Gastroesophageal sphincter (tissue), 4 donors: ENCODE measurements around the gene GABRB2. TPM values are rescaled to one million over a fixed set of nuclear protein-coding genes. Genes with fewer than 3 reads are reported as not detected.

Experiments used
- ATAC-seq: fragments of 150-250 bp; one replicate; pipeline ENCODE4 v1.9.1; 2016; ENCODE audit warnings: mild to moderate bottlenecking, moderate library complexity
- H3K27ac ChIP-seq, 4 donors: fragments of 200-600 bp; sonication (generic) in 3 of 4; 1 replicate in 3 of 4; 2 replicates in 1 of 4; pipeline ENCODE4 v1.5.1; 2016 to 2019
- H3K27me3 ChIP-seq: fragments of 200-600 bp; sonication (generic); one replicate; pipeline ENCODE4 v1.5.1; 2019
- H3K36me3 ChIP-seq, 2 donors: fragments of 200-600 bp; sonication (generic); one replicate each; pipeline ENCODE4 v1.5.1; 2019; ENCODE audit warnings: control low read depth in 1 of 2
- H3K4me1 ChIP-seq, 3 donors: fragments of 200-600 bp; sonication (generic); 1 replicate in 2 of 3; 2 replicates in 1 of 3; pipeline ENCODE4 v1.5.1; 2016 to 2019; ENCODE audit warnings: control low read depth in 2 of 3
- H3K4me3 ChIP-seq, 2 donors: fragments of 200-600 bp; sonication (generic); one replicate each; pipeline ENCODE4 v1.5.1; 2019; ENCODE audit warnings: mild to moderate bottlenecking in 1 of 2, moderate library complexity in 1 of 2
- H3K9me3 ChIP-seq, 3 donors: fragments of 200-600 bp; sonication (generic); one replicate each; pipeline ENCODE4 v1.5.1; 2017 to 2019; ENCODE audit warnings: control low read depth in 2 of 3
- CTCF ChIP-seq, 4 experiments: fragments of 200-600 bp in 2 of 4; fragments of 450-650 bp in 2 of 4; sonication (generic) in 1 of 4; IDR thresholded peaks; one replicate each; pipeline ENCODE4 v1.5.1; 2017 to 2019; ENCODE audit warnings: antibody characterized with exemption in 4 of 4, mild to moderate bottlenecking in 2 of 4, moderate library complexity in 2 of 4
- EP300 ChIP-seq: sonication (generic); formaldehyde crosslinking; IDR thresholded peaks from one replicate; pipeline ENCODE4 v1.6.1; 2017; ENCODE audit warnings: antibody characterized with exemption, mild to moderate bottlenecking
- POLR2A ChIP-seq, 2 donors: fragments of 450-650 bp; IDR thresholded peaks; one replicate each; pipeline ENCODE4 v1.6.1; 2017; ENCODE audit warnings: antibody characterized with exemption in 2 of 2, mild to moderate bottlenecking in 2 of 2, moderate library complexity in 1 of 2
- POLR2AphosphoS5 ChIP-seq: sonication (generic); formaldehyde crosslinking; IDR thresholded peaks from one replicate; pipeline ENCODE4 v1.6.1; 2017; ENCODE audit warnings: antibody characterized with exemption
- whole genome bisulfite sequencing, 2 donors: methylation state at CpG; one replicate each; pipeline ENCODE4 v1.1.5; 2018; ENCODE audit warnings: low coverage in 1 of 2; 5-methylcytosine and 5-hydroxymethylcytosine counted together
- total RNA-seq, 4 donors: library from RNA; depleted of rRNA; stranded (reverse); fragments of >200 nt; gene quantifications; one replicate each; pipeline ENCODE4 v1.1.0, GENCODE V29; 2016

Gene GABRB2
- total RNA-seq, 4 donors from 2014 or later = 1.0 to 17.3 (median 1.1) TPM

- H3K4me3 ChIP-seq = no peak overlapping the region
- 54 to 64% methylated on average over 2 to 3 of the region's 3 CpGs for WGBS, 2 donors
- TF ChIP-seq POLR2AphosphoS5 (no peak), POLR2A (IDR thresholded peaks at IDR 0.05) (no peak), EP300 (no peak), CTCF (IDR thresholded peaks at IDR 0.05) (no peak)
- H3K27ac ChIP-seq = no peak overlapping the region
- no peaks in the 10 kb centered on the region for H3K27me3 ChIP-seq
- no peak for ATAC-seq
- no peaks in the 10 kb centered on the region for H3K9me3 ChIP-seq
- no peaks in the 10 kb centered on the region for H3K36me3 ChIP-seq
- no peaks in the 10 kb centered on the region for H3K4me1 ChIP-seq
These were observed 213.2 kb downstream of the GABRB2 start for GRCh38 chr5:161333194-161333880.

GRCh38 chr5:161332343-161332742, 214.2 kb downstream of the GABRB2 start:
- Histone ChIP-seq H3K4me1 (no peaks in the 10 kb centered on the region), H3K27ac (no peak overlapping the region), H3K9me3 (no peaks in the 10 kb centered on the region), H3K4me3 (no peak overlapping the region), H3K36me3 (no peaks in the 10 kb centered on the region), H3K27me3 (no peaks in the 10 kb centered on the region)
- WGBS, 2 donors = 76 to 84% methylated on average over 3 of the region's 3 CpGs
- ATAC-seq = no peak
- TF ChIP-seq POLR2AphosphoS5 (no peak), POLR2A (IDR thresholded peaks at IDR 0.05) (no peak), EP300 (no peak), CTCF (IDR thresholded peaks at IDR 0.05) (no peak)

- Histone ChIP-seq H3K4me1 (peaks cover 0 to 18% (median 0%) of the 10 kb centered on the region in 3 donors), H3K4me3 (no peak overlapping the region), H3K36me3 (no peaks in the 10 kb centered on the region), H3K9me3 (no peaks in the 10 kb centered on the region), H3K27me3 (no peaks in the 10 kb centered on the region), H3K27ac (no peak overlapping the region)
- no peak for ATAC-seq
- peak; percentile 65 for TF ChIP-seq POLR2AphosphoS5
- TF ChIP-seq CTCF (IDR thresholded peaks at IDR 0.05) = no peak
- WGBS, 2 donors = 0 to 29% methylated on average over 3 of the region's 3 CpGs
These were observed 232.5 kb downstream of the GABRB2 start for GRCh38 chr5:161314033-161314432.

GRCh38 chr5:161312882-161313281, 233.6 kb downstream of the GABRB2 start:
- ATAC-seq = no peak
- Histone ChIP-seq H3K27me3 (no peaks in the 10 kb centered on the region), H3K4me3 (no peak overlapping the region), H3K4me1 (peaks cover 0 to 18% (median 0%) of the 10 kb centered on the region in 3 donors), H3K27ac (no peak overlapping the region), H3K9me3 (peaks cover 0 to 5% (median 0%) of the 10 kb centered on the region in 3 donors), H3K36me3 (no peaks in the 10 kb centered on the region)
- no peak for TF ChIP-seq CTCF (IDR thresholded peaks at IDR 0.05)
- TF ChIP-seq POLR2AphosphoS5 = no peak
- no peak for TF ChIP-seq EP300
- no peak for TF ChIP-seq POLR2A (IDR thresholded peaks at IDR 0.05)
- 54 to 56% methylated on average over 3 to 5 of the region's 5 CpGs for WGBS, 2 donors

GRCh38 chr5:161311965-161312364, 234.6 kb downstream of the GABRB2 start:
- ATAC-seq = no peak
- no peaks in the 10 kb centered on the region for H3K36me3 ChIP-seq
- no peak overlapping the region for H3K27ac ChIP-seq
- peaks cover 0 to 18% (median 0%) of the 10 kb centered on the region in 3 donors for H3K4me1 ChIP-seq
- TF ChIP-seq EP300 = no peak
- H3K9me3 ChIP-seq = peaks cover 0 to 5% (median 0%) of the 10 kb centered on the region in 3 donors
- no peak overlapping the region for H3K4me3 ChIP-seq
- no peaks in the 10 kb centered on the region for H3K27me3 ChIP-seq
- 29 to 96% methylated on average over 3 of the region's 3 CpGs for WGBS, 2 donors
